Fibroblast of skin of right biceps (primary cell): ENCODE measurements around the gene CHRNE.

Experiments used
- DNase-seq: peaks from one replicate; pipeline ENCODE4 v3.0.0-alpha.2; 2013

CHRNE gene

DNA sequence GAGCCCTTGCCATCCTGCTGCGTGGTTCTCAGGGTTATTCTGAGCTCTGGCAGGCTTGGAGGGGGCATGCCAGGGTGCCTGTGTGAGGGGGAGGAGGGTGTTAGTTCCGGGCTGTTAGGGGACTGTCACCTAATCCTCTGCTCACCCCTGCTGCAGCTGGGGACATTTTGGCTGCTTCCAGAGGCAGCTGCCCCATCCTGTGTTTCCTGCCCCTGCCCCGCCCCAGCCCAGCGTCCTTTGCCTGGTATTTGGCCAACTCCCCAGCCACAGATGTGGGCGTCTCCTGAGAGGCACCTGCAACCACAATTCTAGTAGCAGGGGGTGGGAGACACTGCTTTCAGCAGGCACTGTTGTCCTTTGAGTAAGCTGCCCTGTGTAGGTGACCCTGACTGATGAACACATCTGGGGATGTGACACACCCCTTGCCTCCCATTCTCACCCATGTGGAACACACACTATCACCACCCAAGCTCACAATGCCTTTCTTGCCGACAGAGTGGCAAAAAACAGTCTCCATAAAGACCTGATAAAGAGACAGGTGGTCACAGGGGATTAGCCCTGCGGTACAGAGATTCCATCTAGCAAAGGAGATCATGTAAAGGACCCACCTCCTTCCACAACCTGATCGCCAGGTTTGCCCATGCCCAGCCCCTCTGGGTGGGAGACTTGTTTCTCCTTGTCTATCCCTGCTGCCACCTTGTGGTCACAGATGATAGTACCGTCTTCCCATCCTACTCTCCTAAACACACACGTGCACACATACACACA lies at the start of gene CHRNE:
CHRNE (minus strand) TSS at position 48 of the 768 bp plus-strand sequence; CDS start at position 13, 35 bp downstream.
- DNase-seq, result peak; percentile 60

DNA sequence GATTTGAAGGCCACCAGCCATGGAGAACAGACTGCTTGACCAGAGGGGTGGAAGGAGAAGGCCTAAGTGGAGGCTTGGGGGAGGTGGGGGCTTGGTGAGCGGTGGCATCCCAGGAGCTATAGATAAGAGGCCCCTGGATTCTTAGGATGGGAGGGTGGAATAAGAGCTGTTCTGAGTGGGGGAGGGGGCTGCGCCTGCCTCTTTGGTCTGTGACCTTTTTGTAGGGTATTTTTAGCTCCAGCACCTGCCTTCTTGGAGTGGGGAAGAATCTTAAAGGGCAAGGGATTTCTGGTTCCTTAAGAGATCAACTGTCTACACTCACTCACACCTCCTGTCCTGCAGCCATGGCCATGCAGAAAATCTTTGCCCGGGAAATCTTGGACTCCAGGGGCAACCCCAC lies 48.6 kb upstream of the CHRNE start:
- no peak for DNase-seq

DNA sequence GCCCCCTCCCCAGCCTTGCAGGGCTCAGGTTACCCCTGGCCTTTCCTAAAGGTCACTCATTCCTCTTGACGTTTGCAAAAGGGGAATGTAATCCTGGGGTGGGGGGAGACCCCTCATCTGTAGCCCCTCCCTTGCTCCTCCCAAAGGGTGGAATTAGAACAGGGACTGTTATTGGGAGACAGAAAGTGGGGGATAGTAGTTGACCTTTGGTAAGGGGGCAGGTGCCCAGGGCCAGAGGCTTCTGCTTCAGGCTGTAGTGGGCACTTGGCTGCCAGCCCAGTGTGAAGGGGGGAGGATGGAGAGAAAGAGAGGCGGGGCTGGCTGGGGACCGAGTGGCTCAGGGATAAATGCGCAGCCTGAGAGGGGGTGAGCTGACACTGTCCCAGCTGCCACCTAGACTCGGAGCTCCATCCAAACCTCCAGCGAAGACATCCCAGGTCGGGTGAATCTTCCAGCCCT lies 47.9 kb upstream of the CHRNE start, which contains the start of gene ENO3:
ENO3 (plus strand) TSS at position 374 of the 459 bp plus-strand sequence. CDS start 711 bp downstream, outside the sequence.
- no peak for DNase-seq

DNA sequence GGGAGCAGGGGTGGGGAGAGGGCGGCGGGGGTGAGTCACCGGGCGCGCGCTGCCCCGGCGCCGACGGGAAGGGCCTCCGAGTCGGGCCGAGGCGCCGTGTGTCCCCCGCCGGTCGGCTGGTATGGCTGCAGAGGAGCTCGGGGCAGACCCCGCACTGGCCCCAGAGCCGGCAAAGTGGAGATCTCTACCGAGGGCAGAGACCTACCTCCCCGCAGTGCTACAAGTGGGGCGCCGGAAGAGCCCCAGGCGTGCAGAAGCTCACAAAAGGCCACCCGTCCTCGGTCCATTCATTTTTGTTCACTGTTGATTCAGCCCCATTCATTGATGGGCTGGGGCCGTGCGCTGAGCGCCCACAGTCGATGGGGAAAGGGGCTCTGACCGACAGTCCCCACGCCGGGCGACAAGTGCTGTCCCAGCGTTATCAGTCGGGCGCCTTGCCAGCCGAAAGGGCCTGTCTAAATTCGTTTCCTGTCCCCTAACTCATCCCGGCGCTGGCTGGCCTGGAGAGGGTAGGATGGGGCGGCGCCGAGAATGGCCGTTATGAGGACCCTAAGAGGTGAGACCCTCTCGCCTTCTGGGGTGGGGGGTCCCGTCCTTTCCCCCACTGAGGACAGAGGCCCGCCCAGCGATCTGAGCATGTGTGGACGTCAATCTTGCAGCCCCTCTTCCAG lies 47.3 kb upstream of the CHRNE start:
- peak; percentile 22 for DNase-seq

DNA sequence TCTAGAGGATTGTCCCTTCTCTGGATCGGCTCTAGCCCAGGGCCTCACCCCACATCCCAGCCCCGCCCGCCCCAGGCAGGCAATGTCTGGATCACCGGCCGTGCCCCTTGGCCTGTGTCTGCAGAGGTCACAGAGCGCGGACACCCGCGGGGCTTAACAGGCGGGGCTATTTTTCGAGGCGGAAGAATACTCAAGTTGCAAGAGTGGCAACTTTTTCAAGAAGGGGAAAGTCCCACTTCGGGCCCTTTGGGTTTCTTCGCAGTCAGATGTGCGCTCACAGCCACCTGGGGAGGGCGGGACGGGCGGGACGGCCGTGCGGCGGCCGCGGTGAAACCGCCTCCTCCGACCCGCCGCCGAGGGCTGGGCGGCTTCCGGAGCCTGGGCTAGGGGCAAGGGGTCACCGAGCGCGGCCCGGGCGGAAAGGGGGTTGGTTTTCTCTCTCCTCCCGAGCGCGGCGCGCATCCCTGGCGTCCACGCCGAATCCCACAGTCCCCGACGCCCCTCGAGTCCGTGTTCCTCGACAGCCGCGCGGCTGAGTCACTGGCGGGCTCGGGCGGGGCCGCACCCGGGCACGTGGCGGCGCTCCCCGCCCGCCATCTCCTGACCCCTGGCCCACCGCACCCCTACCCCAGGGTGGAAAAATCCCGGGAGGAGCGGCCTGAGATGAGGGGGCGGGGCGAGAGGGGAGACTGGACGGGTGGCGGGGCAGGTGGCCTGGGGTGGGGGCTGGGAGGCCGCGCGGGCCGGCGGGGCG lies 46.6 kb upstream of the CHRNE start:
- peak; percentile 74 for DNase-seq

DNA sequence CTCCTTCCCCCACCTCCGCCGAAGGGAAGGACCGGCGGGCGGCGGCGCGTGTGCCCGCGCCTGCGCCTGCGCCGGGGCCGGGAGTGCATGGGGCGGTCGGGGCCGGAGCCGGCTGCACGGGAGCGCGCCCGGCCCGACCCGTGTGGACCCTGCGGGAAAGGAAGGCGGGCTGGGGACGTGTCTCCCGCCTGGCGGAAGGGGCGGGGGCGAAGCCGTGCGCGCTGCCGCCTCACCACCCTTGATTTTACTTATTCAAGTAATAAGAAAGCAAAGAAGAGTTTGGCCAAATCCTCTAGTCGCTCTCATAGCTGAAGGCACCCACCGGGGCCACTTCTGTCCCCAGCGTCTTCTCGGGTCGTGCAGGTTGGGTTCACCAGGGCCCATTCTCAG lies 46.0 kb upstream of the CHRNE start:
- peak; percentile 94 for DNase-seq

DNA sequence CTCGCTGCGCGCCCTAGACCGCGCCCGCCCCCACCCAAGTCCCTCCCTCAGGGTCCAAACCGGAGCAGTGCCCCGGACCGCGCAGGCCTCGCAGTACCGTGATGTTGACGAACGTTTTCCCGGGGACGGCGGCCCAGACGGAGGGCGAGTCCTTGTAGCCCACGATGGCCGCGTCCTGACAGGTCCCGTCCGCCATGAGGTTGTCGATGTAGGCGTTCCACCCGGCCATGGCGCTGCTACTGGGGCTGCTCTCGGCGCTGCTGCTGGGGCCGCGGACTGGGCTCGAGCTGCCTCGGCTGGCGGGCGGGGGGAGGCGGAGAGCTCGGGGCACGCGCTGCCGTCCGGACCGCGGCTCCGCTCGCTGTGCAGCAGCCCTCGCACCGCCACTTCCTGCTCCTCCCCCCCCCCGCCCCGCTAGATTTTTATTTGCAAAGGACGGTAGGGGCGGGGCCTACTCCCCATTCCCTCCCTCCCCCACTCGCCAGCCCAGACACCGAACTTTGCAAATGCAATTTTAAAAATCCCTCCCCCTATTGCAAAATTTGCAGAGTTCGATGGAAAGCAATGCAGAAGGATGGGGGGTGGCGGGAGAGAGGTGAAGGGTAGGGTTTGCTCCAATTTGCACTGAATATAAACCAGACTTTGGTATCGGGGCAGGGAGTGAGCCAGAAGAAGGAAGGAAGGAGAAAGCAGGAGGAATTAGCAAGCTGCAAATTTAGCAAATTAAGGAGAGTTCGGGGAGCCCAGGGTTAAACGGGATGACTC lies 45.5 kb upstream of the CHRNE start, which contains the start of gene PFN1:
PFN1 (minus strand) TSS at position 365 of the 765 bp plus-strand sequence; CDS start at position 229, 136 bp downstream.
- DNase-seq, result peak; percentile 96

DNA sequence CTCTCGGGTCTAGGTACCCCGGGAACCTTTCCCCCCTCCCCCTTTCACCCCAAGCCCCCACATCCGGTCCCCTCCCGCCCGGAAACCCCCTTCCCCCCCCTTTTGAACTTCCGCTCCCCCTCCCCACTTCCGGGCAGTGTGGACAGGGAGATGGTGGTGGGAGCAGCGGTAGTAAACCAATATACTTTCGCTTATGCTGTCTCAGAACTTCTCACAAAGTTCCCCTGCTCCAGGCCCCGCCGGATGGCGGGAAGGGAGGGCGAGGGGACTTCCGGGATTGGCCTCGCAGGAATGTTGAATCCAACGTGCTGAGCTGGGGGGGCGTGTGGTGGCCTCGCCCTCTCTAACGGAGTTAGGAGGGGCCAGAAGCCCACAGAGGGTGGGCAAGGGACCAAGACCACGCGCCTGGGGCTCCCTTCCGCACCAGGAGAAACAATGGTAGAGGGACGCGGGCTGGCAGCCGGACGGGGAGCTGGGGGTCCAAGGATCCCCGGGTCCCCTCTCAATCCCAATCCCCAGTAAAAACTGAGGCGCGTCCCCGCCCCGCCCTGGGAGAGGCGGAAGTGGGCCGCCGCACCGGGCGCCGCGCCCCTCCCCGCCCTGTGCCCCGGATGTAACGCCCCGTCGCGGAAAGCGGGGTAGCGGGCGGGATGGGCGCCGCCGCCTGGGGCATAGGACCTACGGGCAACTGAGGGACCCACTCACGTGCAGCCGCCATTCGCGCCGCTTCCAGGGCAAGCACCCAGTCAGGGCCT lies 44.7 kb upstream of the CHRNE start:
- DNase-seq, result peak; percentile 68

DNA sequence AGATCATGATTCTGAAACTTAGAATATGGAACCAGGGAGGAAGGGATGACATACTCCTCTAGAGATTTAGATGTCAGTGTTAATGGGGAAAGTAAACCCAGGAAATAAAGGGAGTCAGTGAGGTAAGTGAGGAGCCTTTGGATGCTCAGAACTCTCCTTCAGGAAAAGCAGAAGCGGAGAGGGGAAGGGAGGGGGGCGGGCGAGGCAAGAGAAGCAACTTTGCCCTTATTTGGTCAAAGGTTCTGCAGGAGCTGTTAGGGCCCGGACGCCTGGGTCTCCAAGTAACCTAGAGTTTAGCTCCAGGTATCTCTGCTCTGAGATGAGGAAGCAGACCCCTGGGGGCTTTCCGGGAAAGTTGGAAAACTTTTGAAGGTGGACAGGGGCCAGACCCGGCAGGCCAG lies 44.1 kb upstream of the CHRNE start:
- DNase-seq, result peak; percentile 32

DNA sequence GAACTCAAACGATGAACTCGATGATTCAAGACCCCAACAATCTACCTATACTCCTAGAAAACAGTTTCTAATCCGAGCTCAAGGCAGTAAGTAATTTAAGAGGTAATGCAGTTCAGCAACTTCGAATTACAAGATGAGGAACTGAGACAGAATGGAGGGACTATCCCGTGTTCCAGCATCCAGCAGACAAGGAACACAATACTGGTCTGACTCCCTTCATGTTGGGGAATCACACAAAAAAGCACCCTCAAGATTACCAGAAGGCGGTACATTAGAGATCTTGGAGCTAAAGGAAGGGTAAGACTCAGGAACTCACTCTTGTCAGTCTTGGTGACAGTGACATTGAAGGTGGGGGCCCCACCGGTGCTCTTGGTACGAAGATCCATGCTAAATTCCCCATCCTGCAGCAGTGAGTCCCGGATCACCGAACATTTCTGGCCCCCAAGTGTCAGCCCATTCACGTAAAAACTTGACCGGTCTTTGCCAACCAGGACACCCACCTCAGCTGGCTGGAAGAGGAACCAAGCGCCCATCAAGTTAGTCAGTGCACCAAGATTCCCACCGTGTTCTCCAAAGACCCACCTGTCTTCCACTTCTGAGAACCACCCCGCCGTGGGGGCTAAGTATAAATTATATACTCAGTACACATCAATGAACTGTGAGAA lies 43.5 kb upstream of the CHRNE start:
- no peak for DNase-seq

DNA sequence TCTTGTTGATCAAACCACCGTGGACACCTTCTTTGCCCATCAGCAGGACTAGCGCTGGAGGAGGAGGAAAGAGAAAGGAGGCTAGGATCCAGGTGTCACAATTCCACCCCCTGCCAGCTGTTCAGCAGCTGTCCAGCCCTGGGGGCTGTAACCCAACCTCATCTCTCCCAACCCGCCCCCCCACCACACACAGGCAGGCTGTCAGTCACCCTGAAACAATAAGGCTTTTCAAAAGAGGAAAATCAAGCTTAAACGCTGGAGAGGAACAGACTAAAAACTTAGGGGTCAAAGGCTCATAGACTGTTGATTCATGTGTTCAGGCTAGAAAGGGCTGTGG lies 43.0 kb upstream of the CHRNE start:
- no peak for DNase-seq

DNA sequence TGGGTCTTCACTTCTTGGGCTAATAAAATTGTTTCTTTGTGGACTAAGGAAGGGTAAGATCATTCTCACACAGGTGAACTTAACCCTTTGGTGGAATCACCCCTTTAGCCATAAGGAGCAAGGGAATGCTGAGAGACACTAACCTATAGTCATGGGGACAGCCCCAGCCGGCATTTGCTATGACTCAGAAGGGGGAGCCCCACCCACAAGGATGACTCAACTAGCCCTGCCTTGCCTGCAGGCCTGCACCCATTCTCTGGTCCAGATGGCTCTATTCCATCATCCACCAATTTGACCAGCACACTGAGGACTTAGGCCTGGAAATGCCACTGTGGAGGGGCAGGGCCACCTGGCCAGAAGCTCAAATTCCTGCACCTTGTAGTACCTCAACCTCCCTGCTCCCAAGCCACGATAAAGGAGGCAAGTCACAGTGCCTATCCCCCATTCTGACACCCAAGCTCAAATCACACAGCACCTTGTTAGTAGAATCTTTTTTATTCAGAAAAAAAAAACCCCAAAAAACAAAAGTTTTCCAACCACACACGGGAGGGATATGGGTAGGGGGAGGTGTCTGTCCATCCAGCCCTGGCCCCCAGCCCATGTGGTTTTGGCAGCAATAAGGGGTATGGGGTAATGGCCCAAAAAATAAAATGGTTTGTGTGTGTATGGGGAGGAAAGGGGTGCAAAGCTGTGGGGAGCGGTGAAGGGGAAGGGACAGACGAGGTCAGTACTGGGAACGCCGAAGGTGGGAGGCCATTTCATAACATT lies 42.5 kb upstream of the CHRNE start:
- DNase-seq, result peak; percentile 90

DNA sequence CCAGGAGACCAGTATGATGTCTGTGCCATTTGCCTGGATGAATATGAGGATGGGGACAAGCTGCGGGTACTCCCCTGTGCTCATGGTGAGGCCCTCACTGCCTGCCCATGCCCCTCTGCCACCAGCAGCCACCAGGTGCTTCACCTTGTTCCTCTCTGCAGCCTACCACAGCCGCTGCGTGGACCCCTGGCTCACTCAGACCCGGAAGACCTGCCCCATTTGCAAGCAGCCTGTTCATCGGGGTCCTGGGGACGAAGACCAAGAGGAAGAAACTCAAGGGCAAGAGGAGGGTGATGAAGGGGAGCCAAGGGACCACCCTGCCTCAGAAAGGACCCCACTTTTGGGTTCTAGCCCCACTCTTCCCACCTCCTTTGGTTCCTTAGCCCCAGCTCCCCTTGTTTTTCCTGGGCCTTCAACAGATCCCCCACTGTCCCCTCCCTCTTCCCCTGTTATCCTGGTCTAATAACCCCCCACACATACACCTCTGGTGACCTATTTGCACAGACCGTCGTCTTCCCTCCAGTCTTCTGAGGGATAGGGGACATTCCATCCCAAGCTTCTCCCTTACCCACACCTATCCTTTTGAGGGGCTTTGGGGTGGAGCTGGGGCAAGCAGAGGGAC lies 41.8 kb upstream of the CHRNE start:
- no peak for DNase-seq

DNA sequence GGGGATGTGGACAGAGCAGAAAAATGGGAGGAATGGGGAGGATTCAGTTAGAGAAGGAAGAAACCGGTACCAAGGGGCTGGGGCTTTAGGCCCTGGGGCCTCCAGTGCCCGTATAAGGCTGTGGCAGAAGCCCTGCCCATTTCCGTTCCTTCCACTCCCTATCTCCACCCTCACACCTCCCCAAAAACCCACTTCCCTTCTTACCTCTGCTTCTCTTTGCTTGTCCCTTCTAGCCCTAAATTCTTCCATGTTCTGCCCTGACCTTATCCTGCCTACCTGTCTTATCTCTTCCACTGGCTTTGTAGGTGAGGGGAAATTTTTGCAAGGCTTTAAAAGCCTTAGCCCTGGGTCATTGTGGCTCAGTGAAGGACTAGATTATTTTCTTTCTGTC lies 41.3 kb upstream of the CHRNE start:
- DNase-seq, result no peak

DNA sequence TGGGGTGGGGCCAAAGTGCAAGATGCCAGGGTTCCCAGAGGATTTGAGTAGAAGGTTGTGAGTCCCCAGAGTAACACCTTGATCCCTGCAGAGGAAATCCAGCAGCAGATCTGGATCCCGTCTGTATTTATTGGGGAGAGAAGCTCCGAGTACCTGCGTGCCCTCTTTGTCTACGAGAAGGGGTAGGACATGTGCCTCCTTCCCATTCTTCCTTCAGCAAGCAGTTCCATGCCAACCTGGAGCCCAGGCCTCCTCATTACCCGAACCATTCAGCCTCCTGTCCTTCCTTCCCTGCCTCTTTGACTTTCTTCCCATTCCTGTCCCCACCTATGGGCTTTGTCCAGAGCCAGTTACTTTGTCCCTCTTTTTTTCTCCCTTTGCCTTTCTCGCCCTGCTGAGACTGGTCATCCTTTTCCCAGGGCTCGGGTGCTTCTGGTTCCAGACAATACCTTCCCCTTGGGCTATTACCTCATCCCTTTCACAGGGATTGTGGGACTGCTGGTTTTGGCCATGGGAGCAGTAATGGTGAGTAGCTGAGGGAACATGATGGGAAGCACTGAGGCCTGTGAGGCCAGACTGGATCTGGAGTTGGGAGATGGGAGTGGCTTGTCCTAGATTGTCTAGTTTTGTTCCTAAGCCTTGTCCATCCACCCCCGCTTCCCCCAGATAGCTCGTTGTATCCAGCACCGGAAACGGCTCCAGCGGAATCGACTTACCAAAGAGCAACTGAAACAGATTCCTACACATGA lies 40.0 kb upstream of the CHRNE start:
- DNase-seq, result no peak

DNA sequence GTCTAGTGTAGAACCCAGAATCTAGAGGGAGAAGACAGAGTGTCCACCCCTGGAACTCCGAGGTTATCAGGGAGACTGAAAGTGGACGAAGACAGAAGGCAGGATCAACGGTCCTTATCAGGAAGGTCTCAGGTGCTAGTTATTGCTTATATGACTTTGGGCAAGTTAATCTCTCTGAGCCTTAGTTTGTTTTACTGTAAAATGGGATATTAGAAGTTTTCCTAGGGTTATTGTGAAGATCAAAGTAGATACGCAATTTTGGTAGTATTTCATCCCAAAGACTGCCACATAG lies 38.4 kb upstream of the CHRNE start:
- no peak for DNase-seq

DNA sequence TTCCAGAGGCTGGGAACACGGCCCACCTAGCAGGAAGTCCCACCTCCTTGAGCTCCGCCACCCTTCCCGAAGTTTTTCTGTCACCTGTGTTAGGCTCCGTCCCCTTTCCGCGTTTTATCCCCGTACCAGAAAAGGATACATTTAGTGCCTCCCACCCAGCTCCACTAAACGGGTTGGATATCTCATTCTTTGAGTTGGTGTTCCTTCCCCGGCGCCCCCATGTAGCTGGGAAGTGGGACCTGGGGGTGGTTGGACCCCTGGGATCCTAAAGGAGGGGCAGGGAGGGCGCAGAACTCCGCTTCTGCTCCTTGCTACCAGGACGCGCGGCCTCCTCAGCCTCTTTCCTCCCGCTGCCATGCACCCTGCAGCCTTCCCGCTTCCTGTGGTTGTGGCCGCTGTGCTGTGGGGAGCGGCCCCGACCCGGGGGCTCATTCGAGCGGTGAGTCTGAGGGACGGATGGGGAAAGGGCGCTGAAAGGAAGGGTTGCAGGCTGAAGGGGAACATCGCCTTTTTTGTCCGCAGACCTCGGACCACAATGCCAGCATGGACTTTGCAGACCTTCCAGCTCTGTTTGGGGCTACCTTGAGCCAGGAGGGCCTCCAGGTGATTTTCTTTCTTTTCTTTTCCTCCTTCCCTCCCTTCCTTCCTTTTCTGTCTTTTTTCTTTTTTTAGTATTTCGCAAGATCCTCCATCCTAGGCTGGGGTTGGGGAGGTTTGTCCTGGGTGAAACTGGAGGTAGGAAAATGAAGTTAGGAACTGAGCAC lies 37.8 kb upstream of the CHRNE start:
- DNase-seq, result no peak

DNA sequence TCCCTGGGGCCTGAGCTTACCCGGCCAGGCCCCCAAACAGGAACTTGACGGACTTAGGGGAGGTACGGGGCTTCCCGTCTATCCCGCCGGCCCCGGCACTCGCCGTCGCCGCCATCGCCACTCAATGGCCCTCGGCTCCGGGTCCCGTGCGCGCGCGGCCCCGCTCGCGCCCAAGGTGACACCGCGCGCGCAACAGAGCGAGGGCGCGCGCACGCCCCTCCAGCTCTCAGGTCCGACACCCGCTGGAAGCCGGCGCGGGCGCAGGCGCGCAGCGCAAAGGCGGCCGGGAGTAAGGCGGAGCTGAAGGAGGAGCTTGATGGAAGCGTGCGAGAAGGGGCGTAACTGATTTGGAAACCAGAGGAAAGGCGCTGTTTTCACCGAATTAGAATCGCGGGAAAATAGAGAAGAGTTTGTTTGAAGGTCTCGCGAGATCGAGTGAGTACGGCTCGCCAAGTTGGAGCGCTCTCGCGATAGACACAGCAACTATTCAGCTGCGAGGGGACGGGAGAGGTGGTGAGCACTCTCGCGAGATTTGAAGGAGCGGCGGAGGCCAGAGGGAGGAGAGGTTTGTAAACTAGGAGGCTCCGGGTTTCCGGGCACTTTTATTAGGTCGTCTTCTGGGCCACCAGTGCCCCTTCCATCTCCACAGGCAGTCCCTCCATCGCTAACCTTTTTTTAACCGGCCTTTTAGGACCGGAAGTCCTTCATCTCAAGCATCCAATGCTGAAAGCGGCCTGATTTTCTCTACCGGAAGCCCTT lies 37.1 kb upstream of the CHRNE start, which contains the start of the genes RNF167 and SLC25A11:
RNF167 (plus strand) TSS at position 473 of the 759 bp plus-strand sequence. CDS start 642 bp downstream, outside the sequence.
SLC25A11 (minus strand) TSS at position 251 of the 759 bp plus-strand sequence; CDS start at position 115, 136 bp downstream.
- DNase-seq, result peak; percentile 100
